NCI-H146 treated with DMSO at 0.1 percent for 48 hours (cell line): ENCODE results near the gene PSMB10.
"Not testable (repeated sequence)": the region's sequence is repeated elsewhere in the genome, so short reads cannot be mapped to it uniquely, and the experiment has no call there.

ENCODE experiments used
- DNase-seq: peaks from one replicate; lab custom pipeline; 2025; ENCODE audit not compliant: unreplicated experiment; lab: John Stamatoyannopoulos, UW

Gene PSMB10

DNA sequence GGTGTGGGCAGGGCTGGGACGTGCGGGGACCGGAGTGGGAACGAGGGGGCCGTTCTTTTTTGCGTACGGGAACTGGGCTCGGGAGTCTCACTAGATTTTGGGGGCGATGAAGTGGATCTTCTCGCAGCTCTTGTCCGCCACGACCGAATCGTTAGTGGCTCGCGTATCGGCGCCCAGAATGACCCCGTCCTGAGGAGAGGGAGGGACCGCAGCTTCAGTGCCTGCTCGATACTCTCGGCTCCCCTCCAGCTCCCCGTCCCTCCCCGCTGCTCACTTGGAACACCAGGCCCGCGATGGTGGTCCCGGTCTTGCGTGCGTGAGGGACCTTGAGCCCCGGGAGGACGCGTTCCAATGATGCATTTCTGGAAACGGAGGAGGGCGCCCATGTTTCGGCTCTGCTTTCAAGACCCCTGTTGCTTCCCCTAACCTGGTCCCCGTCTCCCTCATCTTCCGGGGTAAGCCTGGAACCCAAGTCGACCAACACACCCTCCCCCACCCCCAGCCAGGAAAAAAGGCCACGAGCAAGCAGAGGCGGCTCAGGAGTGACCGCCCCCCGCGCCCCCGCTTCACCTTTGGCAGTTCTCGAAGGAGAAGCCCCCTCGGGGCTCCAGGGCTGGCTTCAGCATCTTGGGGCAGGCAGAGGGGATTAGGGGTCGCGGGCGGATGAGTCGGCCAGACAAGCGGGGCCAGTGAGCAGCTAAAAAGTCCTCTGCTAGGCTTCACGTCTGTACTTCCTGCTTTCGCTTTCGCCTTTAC, at the start of gene PSMB10:
Gene PSMB10, minus strand, starts transcription at position 727 of the 756 bp plus-strand sequence. Its CDS starts 101 bp downstream, at position 626.
- DNase-seq = no peak

DNA sequence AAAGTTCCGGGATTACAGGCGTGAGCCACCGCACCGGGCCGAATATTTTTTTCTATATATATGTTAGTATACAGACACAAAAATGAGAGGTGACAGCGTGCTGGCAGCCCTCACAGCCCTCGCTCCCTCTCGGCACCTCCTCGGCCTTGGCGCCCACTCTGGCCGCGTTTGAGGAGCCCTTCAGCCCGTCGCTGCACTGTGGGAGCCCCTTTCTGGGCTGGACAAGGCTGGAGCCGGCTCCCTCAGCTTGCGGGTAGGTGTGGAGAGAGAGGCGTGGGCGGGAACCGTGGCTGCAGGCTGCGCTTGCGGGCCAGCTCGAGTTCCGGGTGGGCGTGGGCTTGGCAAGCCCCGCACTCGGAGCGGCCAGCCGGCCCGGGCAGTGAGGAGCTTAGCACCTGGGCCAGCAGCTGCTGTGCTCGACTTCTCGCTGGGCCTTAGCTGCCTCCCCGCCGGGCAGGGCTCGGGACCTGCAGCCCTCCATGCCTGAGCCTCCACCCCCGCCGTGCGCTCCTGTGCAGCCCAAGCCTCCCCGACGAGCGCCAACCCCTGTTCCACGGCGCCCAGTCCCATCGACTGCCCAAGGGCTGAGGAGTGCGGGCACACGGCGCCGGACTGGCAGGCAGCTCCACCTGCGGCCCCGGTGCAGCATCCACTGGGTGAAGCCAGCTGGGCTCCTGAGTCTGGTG, 45.5 kb upstream of the PSMB10 start:
- no peak for DNase-seq

DNA sequence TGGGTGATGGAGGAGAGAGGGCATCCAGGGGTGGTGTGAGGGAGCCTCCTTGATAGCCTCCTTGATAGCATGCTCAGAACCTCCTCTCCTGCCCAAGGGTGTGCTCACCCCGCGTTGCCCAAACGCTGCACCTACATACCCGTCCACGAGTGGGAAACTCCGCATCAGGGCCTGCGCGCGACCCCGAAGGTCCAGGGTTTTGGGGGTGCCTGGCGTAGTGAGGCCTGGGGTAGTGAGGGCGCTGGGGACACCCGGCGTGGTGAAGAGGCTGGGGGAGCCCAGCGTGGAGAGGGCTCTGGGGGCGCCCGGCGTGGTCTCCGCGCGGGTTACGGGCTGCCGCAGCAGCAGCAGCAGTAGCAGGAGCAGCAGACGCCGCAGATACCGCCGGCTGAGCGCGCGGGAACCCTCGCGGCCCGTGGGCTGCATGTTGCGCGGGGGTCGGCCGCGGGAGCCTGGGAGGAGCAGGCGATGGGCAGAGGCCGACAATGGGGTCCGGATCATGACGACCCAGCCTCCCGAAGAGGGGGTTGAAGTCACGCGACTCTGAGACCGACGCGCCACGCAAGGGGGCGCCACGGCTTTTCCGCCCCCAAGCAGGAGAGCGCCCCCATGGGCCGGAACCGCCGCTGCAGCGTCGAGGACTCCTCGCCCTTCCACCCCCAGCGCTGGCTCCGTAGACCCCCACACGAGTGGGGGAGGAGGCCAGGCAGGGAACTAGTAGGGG, 43.5 kb upstream of the PSMB10 start, which contains the start of gene DPEP3:
Gene DPEP3, minus strand, starts transcription at position 545 of the 724 bp plus-strand sequence. Its CDS starts 119 bp downstream, at position 426.
- no peak for DNase-seq

DNA sequence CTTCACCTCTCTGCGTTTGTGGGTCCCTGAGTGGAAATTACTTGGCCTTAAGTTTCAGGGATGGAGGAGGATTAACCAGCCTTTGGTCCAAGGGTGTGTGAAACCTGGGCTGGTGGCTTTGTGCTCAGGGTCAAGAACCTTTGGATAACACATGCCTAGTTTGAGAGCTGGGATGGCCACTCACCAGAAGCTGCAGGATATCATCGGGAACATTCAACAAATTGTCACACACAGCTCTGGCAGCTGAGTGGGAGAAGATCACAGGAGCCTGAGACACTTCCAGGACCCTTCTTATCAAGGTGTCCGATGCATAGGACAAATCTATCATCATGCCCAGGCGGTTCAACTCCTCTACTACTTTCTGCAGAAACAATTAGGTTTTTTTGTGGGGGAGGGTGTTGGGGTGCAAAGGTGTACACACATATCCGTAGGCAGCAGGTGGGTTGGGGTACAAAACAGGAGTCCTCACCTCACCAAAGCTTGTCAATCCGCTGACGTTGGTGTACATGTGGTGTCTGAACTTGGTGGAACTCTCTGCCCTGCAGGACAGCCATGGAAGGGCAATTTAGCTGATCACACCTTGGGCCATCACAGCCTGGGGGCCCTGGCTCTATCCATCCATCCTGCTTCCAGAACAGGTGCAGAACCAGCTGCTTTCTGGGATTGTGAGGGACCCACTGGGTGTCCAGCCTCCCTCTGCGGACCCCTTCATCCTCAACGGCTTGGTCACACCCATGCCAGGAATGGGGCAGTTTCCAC, 41.0 kb upstream of the PSMB10 start:
- no peak for DNase-seq

DNA sequence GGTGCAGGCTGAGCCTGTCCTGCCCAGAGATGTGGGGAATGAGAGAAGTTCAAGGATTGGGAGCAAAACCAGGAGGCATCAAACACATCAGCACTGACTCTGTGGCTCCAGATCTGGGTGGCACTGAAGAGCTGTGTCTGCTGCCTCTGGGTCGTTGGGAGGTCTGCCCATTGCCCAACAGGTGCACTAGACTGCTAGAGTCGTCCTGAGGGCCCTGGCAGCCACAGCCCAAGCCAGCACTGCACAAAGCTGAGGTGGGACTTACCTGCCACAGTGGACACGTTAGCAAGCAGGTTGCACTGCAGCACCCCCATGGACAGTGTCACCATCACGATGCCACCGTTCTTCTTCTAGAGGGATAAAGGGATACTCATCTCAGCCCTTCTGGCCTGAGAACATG, 40.4 kb upstream of the PSMB10 start:
- DNase-seq = no peak

DNA sequence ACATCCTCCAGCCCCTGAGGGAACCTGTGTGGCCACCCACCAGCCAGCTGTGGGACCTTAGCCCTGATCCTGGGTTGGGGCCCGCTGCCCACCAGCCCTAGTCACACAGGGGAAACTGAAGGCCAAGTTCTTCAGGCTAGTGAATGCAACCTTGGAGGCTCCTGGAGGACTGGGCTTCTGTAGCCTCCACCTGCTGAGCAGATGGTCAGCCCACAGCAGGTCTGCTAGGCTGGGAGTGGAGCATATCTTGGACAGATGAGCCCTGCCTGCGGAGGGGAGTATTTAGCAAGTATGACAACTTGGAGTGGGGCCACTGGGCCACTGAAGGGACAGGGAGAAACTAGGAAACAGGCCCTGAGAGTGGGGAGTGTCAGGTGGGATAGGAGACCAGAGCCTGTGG, 39.6 kb upstream of the PSMB10 start:
- no peak for DNase-seq

DNA sequence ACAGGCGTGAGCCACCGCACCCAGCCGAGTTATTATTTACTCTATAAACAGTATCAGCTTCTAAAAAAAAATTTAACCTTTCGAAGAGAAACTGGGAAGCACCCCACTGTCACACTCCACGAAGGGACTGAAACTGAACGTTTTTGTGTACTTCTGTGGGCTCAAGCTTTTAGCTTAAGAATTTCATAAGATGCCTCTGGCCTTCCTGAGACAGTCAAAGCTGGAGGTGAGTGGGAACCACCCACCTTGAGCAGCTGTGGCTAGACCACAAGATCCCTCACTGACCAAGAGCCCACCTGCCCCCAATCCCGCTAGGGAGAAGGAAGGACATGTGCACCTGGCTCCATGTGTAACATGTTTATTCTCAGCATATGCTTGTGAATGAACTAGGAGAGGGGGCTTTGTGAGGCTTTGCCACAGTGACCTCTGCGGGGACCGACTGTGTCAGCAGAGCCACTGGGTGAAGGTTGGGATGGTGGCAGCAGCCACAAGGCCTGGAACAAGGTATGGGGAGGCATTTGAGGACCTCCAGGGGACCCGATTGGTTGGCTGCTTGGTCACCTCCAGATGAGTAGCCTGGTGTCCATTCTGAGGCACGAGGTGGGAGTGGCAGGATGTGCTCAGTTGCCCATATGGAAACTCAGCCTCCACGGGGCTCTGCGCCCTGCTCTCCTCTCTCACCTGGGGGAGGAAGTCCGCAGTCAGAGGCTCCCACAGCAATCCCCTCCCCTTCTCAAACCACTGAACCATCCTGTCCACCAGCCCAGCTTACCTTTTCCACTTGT, 38.9 kb upstream of the PSMB10 start:
- DNase-seq = no peak

DNA sequence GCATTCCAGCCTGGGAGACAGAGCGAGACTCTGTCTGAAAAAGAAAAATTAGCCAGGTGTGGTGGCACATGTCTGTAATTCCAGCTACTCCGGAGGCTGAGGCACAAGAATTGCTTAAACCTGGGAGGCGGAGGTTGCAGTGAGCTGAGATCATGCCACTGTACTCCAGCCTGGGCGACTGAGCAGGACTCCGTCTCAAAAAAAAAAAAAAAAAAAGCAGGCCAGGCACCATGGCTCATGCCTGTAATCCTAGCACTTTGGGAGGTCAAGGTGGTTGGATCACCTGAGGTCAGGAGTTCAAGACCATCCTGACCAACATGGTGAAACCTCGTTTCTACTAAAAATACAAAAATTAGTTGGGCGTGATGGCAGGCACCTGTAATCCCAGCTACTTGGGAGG, 35.6 kb upstream of the PSMB10 start:
- not testable (repeated sequence) for DNase-seq

DNA sequence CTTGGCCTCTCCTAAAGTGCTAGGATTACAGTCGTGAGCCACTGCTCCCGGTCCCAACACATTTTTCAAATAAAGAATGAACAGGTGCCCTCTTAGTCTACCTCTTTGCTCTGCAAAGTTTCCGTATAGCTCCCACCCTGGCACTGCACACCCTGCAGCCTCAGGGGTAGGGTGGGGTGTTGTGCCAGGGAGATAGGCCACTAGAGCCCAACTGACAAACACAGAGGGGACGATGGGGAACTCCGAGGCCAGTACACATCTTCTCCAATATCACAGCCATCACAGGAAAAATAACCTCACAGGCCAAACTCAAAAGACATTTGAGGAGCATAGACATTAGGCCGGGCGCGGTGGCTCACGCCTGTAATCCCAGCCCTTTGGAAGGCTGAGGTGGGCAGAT, 34.5 kb upstream of the PSMB10 start:
- no peak for DNase-seq

DNA sequence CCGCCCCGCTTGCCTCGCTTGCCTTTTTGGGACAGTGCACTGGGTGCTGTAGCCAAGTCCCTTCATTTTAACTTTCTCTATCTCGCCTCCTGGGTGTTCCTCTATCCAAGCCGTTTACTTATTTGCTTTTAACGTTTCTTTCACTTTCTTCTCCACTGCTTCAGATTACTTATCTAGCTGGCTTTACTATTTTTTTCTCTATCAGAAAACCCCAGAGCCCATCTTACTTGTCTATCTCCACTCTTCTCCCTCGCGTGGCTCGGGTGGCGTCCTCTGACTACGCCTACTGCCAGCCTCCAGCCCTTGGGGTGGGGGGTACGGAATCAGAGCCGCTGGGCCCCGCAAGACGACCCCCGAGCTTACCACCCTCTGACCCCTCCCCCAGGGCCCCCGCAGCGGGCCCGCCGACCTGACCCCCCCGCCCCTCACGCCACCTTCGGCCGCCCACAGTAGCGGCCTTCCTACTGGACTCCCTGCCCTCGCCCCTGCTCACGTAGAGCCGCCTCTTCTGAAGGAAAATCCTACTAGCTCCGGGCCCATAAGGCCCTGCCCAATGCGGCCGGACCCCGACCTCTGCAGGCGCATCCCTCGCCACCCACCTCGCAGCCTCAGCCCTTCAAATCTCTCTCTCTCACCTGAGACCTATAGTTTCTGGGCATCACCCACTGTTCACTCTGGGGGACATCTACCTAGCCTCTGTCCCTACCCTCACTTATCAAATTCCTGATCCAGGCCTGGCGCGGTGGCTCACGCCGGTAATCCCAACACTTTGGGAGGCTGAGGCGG, 32.8 kb upstream of the PSMB10 start:
- no peak for DNase-seq

DNA sequence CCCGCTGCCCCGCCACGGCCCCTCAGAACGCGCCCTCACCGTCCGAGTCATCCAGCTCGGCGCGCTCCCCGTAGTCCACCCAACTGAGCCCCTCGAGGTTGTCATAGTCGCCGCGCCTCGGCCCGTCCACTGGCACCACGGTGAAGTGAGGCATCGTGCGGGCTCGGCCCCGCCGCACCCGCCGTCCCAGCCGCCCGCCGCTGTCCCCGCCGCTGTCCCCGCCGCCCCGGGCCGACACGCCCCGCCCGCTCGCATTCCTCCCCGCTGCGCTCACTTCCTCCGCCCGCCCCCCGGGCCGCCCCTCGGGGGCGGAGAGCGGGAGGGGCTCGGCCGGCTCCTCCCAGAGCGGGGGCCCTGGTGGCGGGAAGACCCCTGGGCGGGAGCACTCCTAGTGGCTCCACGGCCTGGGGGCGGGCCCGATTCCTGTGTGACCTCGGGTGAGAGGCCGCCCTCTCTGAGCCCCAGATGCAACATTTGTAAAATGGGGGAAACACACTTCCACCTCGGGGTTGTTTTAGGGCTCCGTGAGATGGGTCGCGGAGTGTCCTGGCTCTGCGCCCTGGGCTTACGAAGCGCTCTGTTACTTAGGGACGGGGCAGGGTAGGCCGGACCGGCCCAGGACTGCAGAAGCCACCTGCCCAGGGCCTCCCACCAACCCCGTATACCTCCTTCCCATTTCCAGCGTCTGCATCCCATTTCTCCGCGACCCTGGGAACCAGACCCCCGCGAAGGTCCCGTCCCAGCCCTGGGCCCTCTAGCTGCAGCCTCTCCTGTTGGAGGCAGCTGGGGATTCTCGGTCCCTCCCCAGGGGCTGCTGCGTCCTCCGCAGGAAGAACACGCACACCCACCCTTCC, 32.0 kb upstream of the PSMB10 start, which contains the start of gene SLC12A4:
Gene SLC12A4, minus strand, starts transcription at position 238 of the 854 bp plus-strand sequence. Its CDS starts 84 bp downstream, at position 154.
- peak; percentile 22 for DNase-seq

DNA sequence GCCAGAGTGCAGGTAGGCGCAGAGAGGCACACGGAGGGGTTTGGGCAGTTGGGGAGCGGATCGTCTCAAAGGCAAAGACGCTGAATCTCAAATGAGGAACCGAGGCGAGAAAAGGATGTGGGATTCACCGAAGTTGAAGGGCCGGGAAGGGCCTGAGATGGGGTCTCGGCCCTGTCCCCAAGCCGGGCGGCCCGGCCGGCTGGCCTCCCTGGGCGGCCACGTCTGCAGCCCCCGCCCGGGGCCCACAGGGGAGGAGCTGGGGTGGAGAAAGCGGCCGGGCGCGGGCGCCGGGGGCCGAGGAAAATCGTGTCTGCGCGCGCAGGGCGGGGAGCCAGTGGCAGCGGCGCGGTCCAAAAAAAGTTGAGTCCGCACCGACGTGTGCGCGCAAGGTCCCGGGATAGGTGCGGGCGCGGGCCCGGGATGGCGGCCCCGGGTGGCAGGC, 31.3 kb upstream of the PSMB10 start:
- no peak for DNase-seq

DNA sequence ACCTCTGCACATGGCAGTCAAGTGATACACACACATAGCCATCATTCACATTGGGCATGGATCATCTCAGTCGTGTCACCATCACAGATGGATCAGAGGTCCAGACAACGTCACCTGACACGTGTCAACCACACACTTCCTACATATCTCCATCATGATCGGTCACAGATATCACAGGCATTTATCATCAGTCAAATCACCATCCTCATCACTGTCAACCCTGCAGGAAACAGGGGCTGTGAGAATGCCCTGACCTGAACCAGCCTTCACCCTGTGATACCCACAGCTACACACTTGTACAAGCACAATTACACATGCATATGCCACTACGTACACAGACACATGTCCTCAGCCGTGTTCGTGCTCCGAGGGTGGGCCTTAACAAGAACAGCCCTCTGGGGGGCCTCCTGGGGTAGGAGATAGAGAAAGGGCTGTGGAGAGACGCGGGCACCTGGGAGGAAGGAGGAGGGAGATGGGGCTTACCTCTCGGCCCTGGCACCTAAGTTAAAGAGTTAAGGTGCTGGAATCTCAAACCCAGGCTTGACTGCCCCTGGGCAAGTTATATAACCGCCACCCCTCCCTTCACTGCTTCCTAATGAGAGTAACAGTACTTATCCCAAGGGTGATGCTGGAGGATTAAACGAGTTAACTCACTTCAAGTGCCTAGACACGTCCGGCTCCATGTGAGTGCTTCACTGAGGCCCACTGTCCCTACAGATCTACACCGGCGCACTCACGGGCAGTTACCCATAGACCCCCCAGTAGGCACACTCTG, 30.7 kb upstream of the PSMB10 start:
- DNase-seq = no peak

DNA sequence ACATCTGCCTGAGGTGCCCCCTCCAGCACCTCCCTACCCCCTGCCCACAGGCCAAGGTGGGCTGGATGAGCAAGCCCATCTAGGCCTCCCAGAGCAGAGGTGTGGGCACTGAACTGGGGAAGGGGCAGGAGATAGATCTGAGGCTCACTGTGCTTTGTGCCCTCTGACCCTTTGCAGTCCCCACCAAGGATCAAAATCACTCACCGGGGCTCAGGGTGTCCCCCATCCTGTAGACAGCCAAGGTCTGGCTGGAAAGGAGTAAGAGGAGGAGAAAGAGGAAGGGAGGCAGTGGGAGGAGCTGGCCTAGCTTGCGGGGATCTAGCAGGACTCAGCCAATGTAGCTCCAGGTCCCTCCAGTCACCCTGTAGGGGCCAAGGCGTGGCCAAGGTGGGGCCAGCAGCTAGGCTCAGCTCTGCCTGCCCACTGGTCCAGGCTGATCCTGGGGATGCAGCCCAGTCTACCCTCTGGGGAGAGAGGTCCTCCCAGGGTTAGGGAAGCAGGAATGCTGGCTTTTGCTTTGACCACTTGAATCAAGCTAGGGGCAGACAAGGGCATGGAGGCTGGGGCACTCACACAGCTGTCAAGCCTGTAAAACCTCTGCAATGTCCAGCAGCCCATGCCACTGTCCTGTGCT, 30.0 kb upstream of the PSMB10 start:
- no peak for DNase-seq

DNA sequence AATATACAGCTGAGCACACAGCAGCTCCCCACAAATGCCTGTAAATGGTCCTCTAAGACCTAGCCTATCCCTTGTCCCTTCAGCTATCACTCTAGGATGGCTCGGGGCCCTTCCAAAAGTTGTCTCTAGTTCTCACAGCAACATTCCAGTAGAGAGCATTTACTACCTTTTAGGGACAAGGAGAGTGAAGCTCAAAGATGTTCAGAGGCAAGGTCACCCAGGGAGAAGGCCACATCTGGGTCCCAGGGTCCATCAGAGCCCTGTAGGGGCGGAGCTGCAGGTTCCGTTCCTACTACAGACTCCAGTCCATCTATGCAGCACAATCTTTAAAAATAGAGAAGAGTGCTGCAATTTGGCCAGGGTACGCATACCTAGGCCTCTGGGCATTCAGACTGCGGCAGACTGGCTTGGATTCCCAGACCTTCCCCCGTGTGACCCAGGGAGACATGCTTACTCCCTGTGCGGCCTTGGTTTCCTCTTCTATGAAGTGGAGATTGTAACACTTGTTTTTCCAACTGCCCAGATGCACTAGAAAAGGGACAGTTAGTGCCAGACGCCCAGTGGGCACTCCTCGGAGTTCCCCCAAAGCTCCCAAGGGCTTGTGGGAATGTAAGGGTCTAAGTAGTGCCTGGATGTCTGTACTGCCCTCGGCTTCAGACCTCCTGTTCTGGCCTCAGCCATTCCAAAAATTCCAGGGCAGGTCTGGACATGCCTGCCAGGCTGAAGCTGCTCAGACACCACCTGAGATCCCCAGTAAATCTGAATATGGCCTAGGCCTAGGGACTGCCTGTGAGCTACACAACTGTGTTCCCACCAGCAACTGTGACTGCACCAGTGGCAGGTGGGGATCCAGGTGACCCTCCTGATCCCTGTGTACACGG, 29.3 kb upstream of the PSMB10 start:
- DNase-seq = no peak

DNA sequence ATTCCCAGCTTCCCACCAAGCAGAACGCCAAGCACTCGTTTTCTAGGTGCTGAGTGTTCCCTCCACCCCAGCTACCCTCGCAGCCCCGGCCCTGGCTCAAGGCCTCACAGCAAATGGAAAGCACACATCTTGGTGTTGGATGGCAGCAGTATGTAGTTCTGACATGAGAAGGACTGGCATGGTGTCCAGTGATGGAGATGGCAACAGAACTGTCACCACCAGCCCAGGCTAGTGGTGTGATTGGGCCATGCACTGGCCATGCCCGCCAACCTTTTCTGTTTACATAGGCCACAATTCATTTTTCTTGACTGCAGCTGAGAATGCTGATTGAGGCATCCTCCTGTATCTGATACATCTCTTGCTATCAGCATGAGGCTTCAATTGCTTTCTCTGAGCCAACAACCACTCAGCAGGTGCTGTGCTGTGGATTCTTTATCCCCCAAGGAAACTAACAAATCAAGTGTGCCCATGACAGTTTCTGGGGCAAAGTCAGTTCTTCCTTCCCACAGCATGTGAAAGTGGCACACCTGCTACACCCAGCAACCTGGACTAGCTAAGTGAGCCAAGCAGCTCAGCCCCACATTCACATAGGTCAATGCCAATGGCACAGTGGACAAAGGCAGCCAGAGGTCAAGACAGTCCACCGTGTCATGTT, 28.0 kb upstream of the PSMB10 start:
- no peak for DNase-seq
